Ishikawa (cell line): ENCODE results near the gene FASTK.

ENCODE experiments used
- CEBPB ChIP-seq: IDR thresholded peaks from 2 replicates; pipeline ENCODE4 v1.6.1; 2012
- CREB1 ChIP-seq: IDR thresholded peaks from 2 replicates; pipeline ENCODE4 v1.6.1; 2012; ENCODE audit warnings: low read depth
- EGR1 ChIP-seq: IDR thresholded peaks from 2 replicates; pipeline ENCODE4 v1.6.1; 2012
- FOXM1 ChIP-seq: IDR thresholded peaks from 2 replicates; pipeline ENCODE4 v1.6.1; 2012; ENCODE audit warnings: low read depth, borderline replicate concordance
- MAX ChIP-seq: IDR thresholded peaks from 2 replicates; pipeline ENCODE4 v1.6.1; 2012
- NFIC ChIP-seq: IDR thresholded peaks from 2 replicates; pipeline ENCODE4 v1.6.1; 2012
- RAD21 ChIP-seq: IDR thresholded peaks from 2 replicates; pipeline ENCODE4 v1.6.1; 2012; ENCODE audit warnings: low read depth
- REST ChIP-seq: IDR thresholded peaks from 2 replicates; pipeline ENCODE4 v1.6.1; 2012; ENCODE audit warnings: low read depth, mild to moderate bottlenecking
- TAF1 ChIP-seq: IDR thresholded peaks from 2 replicates; pipeline ENCODE4 v1.6.1; 2012; ENCODE audit warnings: low read depth, mild to moderate bottlenecking
- TCF12 ChIP-seq: IDR thresholded peaks from 2 replicates; pipeline ENCODE4 v1.6.1; 2012; ENCODE audit warnings: low read depth
- TEAD4 ChIP-seq: IDR thresholded peaks from 2 replicates; pipeline ENCODE4 v1.6.1; 2012
- USF1 ChIP-seq: IDR thresholded peaks from 2 replicates; pipeline ENCODE4 v1.6.1; 2012
- YY1 ChIP-seq: IDR thresholded peaks from 2 replicates; pipeline ENCODE4 v1.6.1; 2012; ENCODE audit warnings: low read depth
- ZBTB7A ChIP-seq: IDR thresholded peaks from 2 replicates; pipeline ENCODE4 v1.6.1; 2012; ENCODE audit warnings: low read depth

Gene FASTK

GRCh38 chr7:151047976-151048815 lies 32.4 kb downstream of the FASTK start, which contains the start of gene ASIC3:
Gene ASIC3 (plus strand): TSS chr7:151048531. CDS start chr7:151048886, 355 bp downstream.
- TF ChIP-seq TAF1, result no peak
- no peak for TF ChIP-seq USF1
- TF ChIP-seq CEBPB, result no peak
- no peak for TF ChIP-seq RAD21
- no peak for TF ChIP-seq CREB1
- no peak; the same call in 1 of the 2 replicates for TF ChIP-seq NFIC
- TF ChIP-seq EGR1, result no peak
- TF ChIP-seq YY1, result no peak

GRCh38 chr7:151046603-151047573 lies 33.7 kb downstream of the FASTK start:
- TF ChIP-seq RAD21 (no peak), USF1 (no peak), TAF1 (no peak), TCF12 (no peak), TEAD4 (no peak), ZBTB7A (no peak), MAX (no peak), FOXM1 (no peak), YY1 (no peak), EGR1 (no peak), CEBPB (no peak), NFIC (no peak), CREB1 (no peak)

GRCh38 chr7:151045967-151046366 lies 34.6 kb downstream of the FASTK start:
- no peak for TF ChIP-seq ZBTB7A
- no peak for TF ChIP-seq TCF12
- no peak for TF ChIP-seq TAF1
- TF ChIP-seq RAD21, result no peak
- no peak for TF ChIP-seq NFIC

GRCh38 chr7:151045262-151045661 lies 35.3 kb downstream of the FASTK start:
- TF ChIP-seq TAF1 (no peak), REST (no peak), FOXM1 (no peak), RAD21 (no peak), USF1 (no peak), CREB1 (no peak)

GRCh38 chr7:151043959-151044358 lies 36.6 kb downstream of the FASTK start:
- TF ChIP-seq TCF12 (no peak), EGR1 (no peak), REST (no peak), NFIC (no peak), FOXM1 (no peak), RAD21 (no peak), CREB1 (no peak), ZBTB7A (no peak)
